IPS-18a (cell line): ENCODE measurements around the gene GREM1.

Experiments used
- H3K27ac ChIP-seq: one replicate; pipeline ENCODE4 v1.5.1; 2013; ENCODE audit warnings: low read length
- H3K27me3 ChIP-seq: one replicate; pipeline ENCODE4 v1.6.1; 2013; ENCODE audit warnings: mild to moderate bottlenecking, low read length; ENCODE audit not compliant: control insufficient read depth, insufficient read depth
- H3K36me3 ChIP-seq: one replicate; pipeline ENCODE4 v1.6.1; 2013; ENCODE audit warnings: low read depth, low read length; ENCODE audit not compliant: control insufficient read depth
- H3K4me1 ChIP-seq: one replicate; pipeline ENCODE4 v1.6.1; 2013; ENCODE audit warnings: low read depth, low read length; ENCODE audit not compliant: control insufficient read depth
- H3K4me3 ChIP-seq: one replicate; pipeline ENCODE4 v1.5.1; 2013; ENCODE audit warnings: low read length
- H3K9ac ChIP-seq: one replicate; pipeline ENCODE4 v1.6.1; 2013; ENCODE audit warnings: mild to moderate bottlenecking, low read length, moderate library complexity
- H3K9me3 ChIP-seq: one replicate; pipeline ENCODE4 v1.6.1; 2013; ENCODE audit warnings: low read depth, low read length; ENCODE audit not compliant: control insufficient read depth

The GREM1 gene

GRCh38 chr15:32717426-32718226 lies at the start of gene GREM1:
Gene GREM1 (plus strand): TSS chr15:32718004. CDS start chr15:32730691, 12,687 bp downstream.
- H3K36me3 ChIP-seq: no peaks in the 10 kb centered on the region
- no peak within 1 kb of the TSS for H3K9ac ChIP-seq
- peaks cover 11% of the 10 kb centered on the region for H3K4me1 ChIP-seq
- H3K27me3 ChIP-seq: peaks cover 94% of the 10 kb centered on the region
- peak within 1 kb of the TSS; percentile 64 for H3K4me3 ChIP-seq
- H3K9me3 ChIP-seq: no peaks in the 10 kb centered on the region
- H3K27ac ChIP-seq: no peak within 1 kb of the TSS

- no peaks in the 10 kb centered on the region for H3K36me3 ChIP-seq
- H3K9ac ChIP-seq: no peak overlapping the region
- no peak overlapping the region for H3K27ac ChIP-seq
- peaks cover 20% of the 10 kb centered on the region for H3K4me1 ChIP-seq
- H3K4me3 ChIP-seq: no peak overlapping the region
- H3K9me3 ChIP-seq: no peaks in the 10 kb centered on the region
- H3K27me3 ChIP-seq: no peaks in the 10 kb centered on the region
Measured at GRCh38 chr15:32668942-32669341, 48.9 kb upstream of the GREM1 start.

- H3K27ac ChIP-seq: no peak overlapping the region
- H3K4me3 ChIP-seq: no peak overlapping the region
- no peaks in the 10 kb centered on the region for H3K36me3 ChIP-seq
- H3K4me1 ChIP-seq: peaks cover 20% of the 10 kb centered on the region
- H3K27me3 ChIP-seq: no peaks in the 10 kb centered on the region
- no peaks in the 10 kb centered on the region for H3K9me3 ChIP-seq
- H3K9ac ChIP-seq: no peak overlapping the region
Measured at GRCh38 chr15:32669896-32670611, 47.8 kb upstream of the GREM1 start.

- no peak overlapping the region for H3K9ac ChIP-seq
- no peak overlapping the region for H3K27ac ChIP-seq
- H3K4me1 ChIP-seq: peaks cover 20% of the 10 kb centered on the region
- H3K9me3 ChIP-seq: no peaks in the 10 kb centered on the region
- H3K36me3 ChIP-seq: no peaks in the 10 kb centered on the region
- H3K4me3 ChIP-seq: no peak overlapping the region
- no peaks in the 10 kb centered on the region for H3K27me3 ChIP-seq
Measured at GRCh38 chr15:32670623-32671022, 47.2 kb upstream of the GREM1 start.

- H3K9me3 ChIP-seq: no peaks in the 10 kb centered on the region
- H3K27me3 ChIP-seq: no peaks in the 10 kb centered on the region
- H3K27ac ChIP-seq: no peak overlapping the region
- peaks cover 20% of the 10 kb centered on the region for H3K4me1 ChIP-seq
- H3K9ac ChIP-seq: no peak overlapping the region
- H3K36me3 ChIP-seq: no peaks in the 10 kb centered on the region
- H3K4me3 ChIP-seq: no peak overlapping the region
Measured at GRCh38 chr15:32671339-32672325, 46.2 kb upstream of the GREM1 start.

- H3K9me3 ChIP-seq: no peaks in the 10 kb centered on the region
- no peaks in the 10 kb centered on the region for H3K36me3 ChIP-seq
- peaks cover 13% of the 10 kb centered on the region for H3K4me1 ChIP-seq
- H3K27me3 ChIP-seq: no peaks in the 10 kb centered on the region
- H3K9ac ChIP-seq: no peak overlapping the region
- H3K4me3 ChIP-seq: no peak overlapping the region
- no peak overlapping the region for H3K27ac ChIP-seq
Measured at GRCh38 chr15:32674681-32675080, 43.1 kb upstream of the GREM1 start.

GRCh38 chr15:32675466-32675865 lies 42.3 kb upstream of the GREM1 start:
- no peaks in the 10 kb centered on the region for H3K27me3 ChIP-seq
- H3K4me1 ChIP-seq: peaks cover 7% of the 10 kb centered on the region
- H3K4me3 ChIP-seq: no peak overlapping the region
- H3K9me3 ChIP-seq: no peaks in the 10 kb centered on the region
- no peak overlapping the region for H3K27ac ChIP-seq
- H3K9ac ChIP-seq: no peak overlapping the region
- H3K36me3 ChIP-seq: no peaks in the 10 kb centered on the region

GRCh38 chr15:32676169-32676568 lies 41.6 kb upstream of the GREM1 start:
- Histone ChIP-seq H3K4me1 (peaks cover 7% of the 10 kb centered on the region), H3K9ac (no peak overlapping the region), H3K27ac (no peak overlapping the region), H3K4me3 (no peak overlapping the region), H3K36me3 (no peaks in the 10 kb centered on the region), H3K27me3 (no peaks in the 10 kb centered on the region), H3K9me3 (no peaks in the 10 kb centered on the region)

GRCh38 chr15:32677238-32677750 lies 40.5 kb upstream of the GREM1 start:
- Histone ChIP-seq H3K9me3 (no peaks in the 10 kb centered on the region), H3K4me3 (no peak overlapping the region), H3K27me3 (no peaks in the 10 kb centered on the region), H3K36me3 (no peaks in the 10 kb centered on the region), H3K27ac (no peak overlapping the region), H3K9ac (no peak overlapping the region), H3K4me1 (peaks cover 7% of the 10 kb centered on the region)

- no peaks in the 10 kb centered on the region for H3K36me3 ChIP-seq
- H3K9ac ChIP-seq: no peak overlapping the region
- H3K4me3 ChIP-seq: no peak overlapping the region
- H3K27me3 ChIP-seq: no peaks in the 10 kb centered on the region
- H3K4me1 ChIP-seq: peaks cover 7% of the 10 kb centered on the region
- H3K27ac ChIP-seq: no peak overlapping the region
- H3K9me3 ChIP-seq: no peaks in the 10 kb centered on the region
Measured at GRCh38 chr15:32679298-32679690, 38.5 kb upstream of the GREM1 start.

- no peak overlapping the region for H3K27ac ChIP-seq
- H3K9ac ChIP-seq: no peak overlapping the region
- H3K4me1 ChIP-seq: peaks cover 3% of the 10 kb centered on the region
- no peaks in the 10 kb centered on the region for H3K36me3 ChIP-seq
- no peaks in the 10 kb centered on the region for H3K27me3 ChIP-seq
- no peak overlapping the region for H3K4me3 ChIP-seq
- no peaks in the 10 kb centered on the region for H3K9me3 ChIP-seq
Measured at GRCh38 chr15:32682569-32682968, 35.2 kb upstream of the GREM1 start.
